Osteoblast (primary cell): Measurements from ENCODE around the gene INHA. TPM values are rescaled to one million over a fixed set of nuclear protein-coding genes. Genes with fewer than 3 reads are reported as not detected.
A peak's percentile ranks its signal among the peaks of the same experiment; 100 is the strongest.

Experiments
- DNase-seq: peaks from one replicate; pipeline ENCODE4 v3.0.0; 2011; ENCODE audit warnings: low spot score, mixed read lengths; ENCODE audit not compliant: insufficient read length; ENCODE audit errors: missing footprints
- H2AFZ ChIP-seq: 2 replicates; pipeline ENCODE4 v1.6.0; 2011; ENCODE audit warnings: mild to moderate bottlenecking, low read length
- H3K27ac ChIP-seq: 2 replicates; pipeline ENCODE4 v1.5.1; 2011; ENCODE audit warnings: mild to moderate bottlenecking, low read depth, low read length, moderate library complexity
- H3K27me3 ChIP-seq: 2 replicates; pipeline ENCODE4 v1.6.0; 2012; ENCODE audit warnings: mild to moderate bottlenecking, control low read depth, inconsistent platforms, low read length, moderate library complexity; ENCODE audit not compliant: insufficient read depth
- H3K36me3 ChIP-seq: 2 replicates; pipeline ENCODE4 v1.5.1; 2011; ENCODE audit warnings: mild to moderate bottlenecking, low read length, control low read depth, moderate library complexity; ENCODE audit not compliant: insufficient read depth
- H3K4me1 ChIP-seq: 2 replicates; pipeline ENCODE4 v1.5.1; 2011; ENCODE audit warnings: mild to moderate bottlenecking, low read length, control low read depth, moderate library complexity; ENCODE audit not compliant: insufficient read depth
- H3K4me2 ChIP-seq: 2 replicates; pipeline ENCODE4 v1.6.0; 2011; ENCODE audit warnings: mild to moderate bottlenecking, low read length; ENCODE audit not compliant: insufficient read depth
- H3K4me3 ChIP-seq: fragments of 200-600 bp; sonication (generic); 3 replicates; pipeline ENCODE4 v1.5.1; 2012; ENCODE audit warnings: mild to moderate bottlenecking, low read length, inconsistent platforms; ENCODE audit not compliant: insufficient read depth
- H3K79me2 ChIP-seq: 2 replicates; pipeline ENCODE4 v1.6.0; 2012; ENCODE audit warnings: mild to moderate bottlenecking, low read length, control low read depth, inconsistent platforms; ENCODE audit not compliant: insufficient read depth
- H3K9me3 ChIP-seq: 2 replicates; pipeline ENCODE4 v1.5.1; 2011; ENCODE audit warnings: low read depth, low read length, control low read depth
- H4K20me1 ChIP-seq: 2 replicates; pipeline ENCODE4 v1.6.0; 2012; ENCODE audit warnings: mild to moderate bottlenecking, low read length, control low read depth; ENCODE audit not compliant: insufficient read depth
- total RNA-seq: library from RNA; depleted of rRNA; stranded (reverse); fragments of >200 nt; gene quantifications from 2 replicates; pipeline ENCODE4 v1.2.3, GENCODE V29; 2012
- TF ChIP-seq, protein P1 (sequence below): IDR thresholded peaks from 2 replicates; pipeline ENCODE4 v1.5.1; 2011; ENCODE audit warnings: mild to moderate bottlenecking, low read depth, low read length, moderate library complexity; ENCODE audit errors: extremely low read depth

The INHA gene
- total RNA-seq, 1 donor = under 0.01 TPM

DNA sequence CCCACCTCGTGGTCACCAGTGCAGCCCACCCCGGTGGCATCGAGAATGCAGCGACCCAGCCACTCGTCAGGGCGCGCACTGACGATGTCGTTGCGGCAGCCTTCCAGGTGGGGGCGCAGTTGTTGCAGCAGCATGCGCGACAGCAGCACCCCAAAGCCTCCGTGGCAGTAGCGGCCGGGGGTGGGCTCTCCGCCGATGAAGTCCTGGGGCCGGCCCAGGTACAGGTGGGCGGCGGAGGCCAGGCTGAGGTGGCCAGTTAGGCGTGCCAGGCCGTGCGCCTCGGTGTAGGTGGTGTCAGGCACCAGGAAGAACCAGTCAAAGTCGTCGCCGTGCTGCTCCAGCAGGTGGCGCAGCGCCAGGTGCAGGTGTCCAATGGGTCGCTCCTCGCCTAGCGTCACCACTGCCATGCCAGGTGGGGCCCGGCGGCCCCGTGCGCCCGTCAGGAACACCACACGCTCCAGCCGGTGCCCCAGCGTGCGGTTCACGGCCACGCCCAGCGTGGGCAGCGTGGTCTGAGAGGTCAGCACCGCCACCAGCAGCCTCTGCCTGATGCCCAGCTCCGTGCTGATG is 30.4 kb upstream of the INHA start:
- Histone ChIP-seq H3K27ac (no peak overlapping the region), H2AFZ (no peak overlapping the region), H4K20me1 (peaks cover 41% of the 10 kb centered on the region), H3K79me2 (peaks cover 23% of the 10 kb centered on the region), H3K4me3 (peak overlapping the region; percentile 87), H3K9me3 (no peaks in the 10 kb centered on the region), H3K27me3 (no peaks in the 10 kb centered on the region), H3K4me2 (peak overlapping the region; percentile 98), H3K36me3 (peaks cover 25% of the 10 kb centered on the region), H3K4me1 (peaks cover 14% of the 10 kb centered on the region)
- peak; percentile 96 for DNase-seq
- TF ChIP-seq, protein P1, sequence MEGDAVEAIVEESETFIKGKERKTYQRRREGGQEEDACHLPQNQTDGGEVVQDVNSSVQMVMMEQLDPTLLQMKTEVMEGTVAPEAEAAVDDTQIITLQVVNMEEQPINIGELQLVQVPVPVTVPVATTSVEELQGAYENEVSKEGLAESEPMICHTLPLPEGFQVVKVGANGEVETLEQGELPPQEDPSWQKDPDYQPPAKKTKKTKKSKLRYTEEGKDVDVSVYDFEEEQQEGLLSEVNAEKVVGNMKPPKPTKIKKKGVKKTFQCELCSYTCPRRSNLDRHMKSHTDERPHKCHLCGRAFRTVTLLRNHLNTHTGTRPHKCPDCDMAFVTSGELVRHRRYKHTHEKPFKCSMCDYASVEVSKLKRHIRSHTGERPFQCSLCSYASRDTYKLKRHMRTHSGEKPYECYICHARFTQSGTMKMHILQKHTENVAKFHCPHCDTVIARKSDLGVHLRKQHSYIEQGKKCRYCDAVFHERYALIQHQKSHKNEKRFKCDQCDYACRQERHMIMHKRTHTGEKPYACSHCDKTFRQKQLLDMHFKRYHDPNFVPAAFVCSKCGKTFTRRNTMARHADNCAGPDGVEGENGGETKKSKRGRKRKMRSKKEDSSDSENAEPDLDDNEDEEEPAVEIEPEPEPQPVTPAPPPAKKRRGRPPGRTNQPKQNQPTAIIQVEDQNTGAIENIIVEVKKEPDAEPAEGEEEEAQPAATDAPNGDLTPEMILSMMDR = peak; percentile 73

- DNase-seq = peak; percentile 96
Observed at GRCh38 chr2:219542931-219543595, 29.0 kb upstream of the INHA start.

DNA sequence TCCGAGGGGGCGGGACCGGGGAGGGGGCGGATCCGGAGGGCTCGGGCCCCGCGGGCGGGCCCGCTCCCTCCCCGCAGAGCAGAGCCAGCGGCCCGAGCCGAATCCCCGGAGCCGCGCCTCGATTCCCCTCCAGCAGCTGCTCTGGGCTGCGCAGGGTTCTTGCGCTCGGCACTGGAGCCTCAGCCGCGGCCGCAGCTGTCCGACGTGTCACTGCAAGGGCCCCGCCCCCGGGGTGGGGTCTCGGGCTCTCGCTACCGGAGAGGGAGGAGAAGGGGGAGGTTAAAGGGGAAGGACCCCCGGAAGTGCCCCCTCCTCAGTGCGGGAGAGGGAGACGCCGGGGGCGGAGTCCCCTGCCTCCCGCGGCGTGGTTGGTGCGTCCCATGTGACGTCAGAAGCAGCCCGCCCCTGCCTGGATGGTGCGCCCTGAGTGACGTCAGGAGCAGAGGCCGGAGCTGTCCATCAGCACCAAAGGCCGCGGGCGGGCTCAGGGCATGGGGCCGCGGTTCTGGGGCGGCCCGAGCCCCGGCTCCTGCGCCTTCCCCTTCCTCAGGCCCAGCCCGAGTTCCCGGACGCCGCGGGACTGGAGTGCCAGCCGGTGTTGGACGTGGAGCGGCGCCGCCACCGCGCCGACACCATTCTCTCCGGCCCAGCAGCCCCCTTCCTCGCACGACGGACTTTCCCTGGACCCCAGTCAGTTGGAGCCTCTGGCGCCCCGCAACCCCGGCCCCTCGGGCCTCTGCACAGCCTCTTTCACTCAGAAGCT is 28.3 kb upstream of the INHA start, which contains the start of the genes CHPF and TMEM198:
CHPF (minus strand) TSS at position 214 of the 763 bp plus-strand sequence. CDS start 271 bp downstream, outside the sequence.
TMEM198 (plus strand) TSS at position 433 of the 763 bp plus-strand sequence. CDS start 700 bp downstream, outside the sequence.
- peak within 1 kb of the TSS; percentile 87 for H3K4me3 ChIP-seq
- DNase-seq = peak; percentile 100
- peak within 1 kb of the TSS; percentile 62 for H3K27ac ChIP-seq
- TF ChIP-seq, protein P1 = no peak
- H3K36me3 ChIP-seq = peaks cover 24% of the 10 kb centered on the region
- H3K27me3 ChIP-seq = no peaks in the 10 kb centered on the region
- peaks cover 14% of the 10 kb centered on the region for H3K4me1 ChIP-seq
- H3K4me2 ChIP-seq = peak within 1 kb of the TSS; percentile 98
- H3K9me3 ChIP-seq = no peaks in the 10 kb centered on the region
- peaks cover 35% of the 10 kb centered on the region for H4K20me1 ChIP-seq
- H3K79me2 ChIP-seq = peaks cover 23% of the 10 kb centered on the region
- H2AFZ ChIP-seq = peak within 1 kb of the TSS; percentile 70

More at GRCh38 chr2:219542931-219543595, 29.0 kb upstream of the INHA start:
- peak overlapping the region; percentile 98 for H3K4me2 ChIP-seq
- peaks cover 14% of the 10 kb centered on the region for H3K4me1 ChIP-seq
- peak overlapping the region; percentile 62 for H3K27ac ChIP-seq
- peak overlapping the region; percentile 70 for H2AFZ ChIP-seq
- no peaks in the 10 kb centered on the region for H3K27me3 ChIP-seq
- no peaks in the 10 kb centered on the region for H3K9me3 ChIP-seq
- H3K36me3 ChIP-seq = peaks cover 25% of the 10 kb centered on the region
- H4K20me1 ChIP-seq = peaks cover 41% of the 10 kb centered on the region
- peak overlapping the region; percentile 87 for H3K4me3 ChIP-seq
- TF ChIP-seq, protein P1 = no peak
- H3K79me2 ChIP-seq = peaks cover 23% of the 10 kb centered on the region
